Caco-2 (cell line): ENCODE measurements around the gene TTYH1. TPM values are rescaled to one million over a fixed set of nuclear protein-coding genes. Genes with fewer than 3 reads are reported as not detected.

Experiments used
- BruUV-seq: library from RNA; stranded (reverse); fragments of 400-500 nt; replicated peaks from 2 replicates; lab custom pipeline; 2021; lab: Mats Ljungman, UMichigan
- CTCF ChIA-PET: fragments of 300-600 bp; sonication (Branson Sonifier 250); formaldehyde crosslinking; loops from one replicate; lab custom pipeline; 2022; ENCODE audit warnings: antibody characterized with exemption; lab: Charles Lee
- POLR2A ChIA-PET: fragments of 300-600 bp; sonication (Branson Sonifier 250); formaldehyde crosslinking; loops from one replicate; lab custom pipeline; 2022; ENCODE audit warnings: antibody characterized with exemption; lab: Charles Lee
- DNase-seq, 2 experiments: peaks; one replicate each; pipeline versions ENCODE4 v3.0.0 to v3.0.0-alpha.2; 2020 to 2022
- H3K27me3 ChIP-seq: replicated peaks from 2 replicates; pipeline ENCODE4 v1.6.0; 2011; ENCODE audit warnings: low read length; ENCODE audit not compliant: control insufficient read depth, insufficient read depth
- H3K36me3 ChIP-seq: 2 replicates; pipeline ENCODE4 v1.5.1; 2011; ENCODE audit warnings: low read length; ENCODE audit not compliant: control insufficient read depth, insufficient read depth
- H3K4me1 ChIP-seq: fragments of 250-450 bp; sonication (Bioruptor Pico); 2 replicates; pipeline ENCODE4 v1.5.1; 2020; ENCODE audit warnings: mild to moderate bottlenecking
- H3K4me3 ChIP-seq: 2 replicates; pipeline ENCODE4 v1.5.1; 2011; ENCODE audit warnings: low read depth, mild to moderate bottlenecking, control low read depth, low read length
- H3K9me3 ChIP-seq: fragments of 250-450 bp; sonication (Bioruptor Pico); 2 replicates; pipeline ENCODE4 v1.5.1; 2020; ENCODE audit warnings: mild to moderate bottlenecking, moderate library complexity
- H3K27ac Mint-ChIP-seq: one replicate; pipeline ENCODE4 v1.8.0; 2022; ENCODE audit warnings: mixed read lengths; ENCODE audit not compliant: unreplicated experiment
- H3K27me3 Mint-ChIP-seq: one replicate; pipeline ENCODE4 v1.8.0; 2022; ENCODE audit warnings: mixed read lengths; ENCODE audit not compliant: insufficient read depth, unreplicated experiment
- H3K36me3 Mint-ChIP-seq: one replicate; pipeline ENCODE4 v1.8.0; 2022; ENCODE audit warnings: mild to moderate bottlenecking, mixed read lengths; ENCODE audit not compliant: insufficient read depth, unreplicated experiment
- H3K4me1 Mint-ChIP-seq: one replicate; pipeline ENCODE4 v1.8.0; 2022; ENCODE audit warnings: low read depth, mixed read lengths; ENCODE audit not compliant: unreplicated experiment
- H3K4me3 Mint-ChIP-seq: one replicate; pipeline ENCODE4 v1.8.0; 2022; ENCODE audit warnings: mild to moderate bottlenecking, moderate library complexity, mixed read lengths; ENCODE audit not compliant: unreplicated experiment
- H3K9me3 Mint-ChIP-seq: one replicate; pipeline ENCODE4 v1.8.0; 2022; ENCODE audit warnings: mixed read lengths; ENCODE audit not compliant: unreplicated experiment
- intact Hi-C: fragments of 100-400 bp; cut with micrococcal nuclease; formaldehyde crosslinking; loops from one replicate; pipeline ENCODE4 v1.10.0; 2022; ENCODE audit not compliant: unreplicated experiment
- total RNA-seq: library from RNA; stranded (reverse); gene quantifications from 2 replicates; pipeline ENCODE4 v1.2.3, GENCODE V29; 2022
- TF ChIP-seq, protein P1 (sequence below), 2 experiments: fragments of 200-600 bp in 1 of 2; IDR thresholded peaks; 1 replicate in 1 of 2; 2 replicates in 1 of 2; pipeline versions ENCODE4 v1.5.1 to v1.8.0; 2011 to 2022; ENCODE audit warnings: antibody characterized with exemption in 1 of 2, control low read depth in 1 of 2, inconsistent platforms in 1 of 2, low read depth in 1 of 2, low read length in 1 of 2, mild to moderate bottlenecking in 1 of 2, moderate library complexity in 1 of 2; ENCODE audit not compliant: insufficient read depth in 1 of 2, severe bottlenecking in 1 of 2, unreplicated experiment in 1 of 2

TTYH1 gene
- total RNA-seq, 1 experiment from 2014 or later, result not detected

DNA sequence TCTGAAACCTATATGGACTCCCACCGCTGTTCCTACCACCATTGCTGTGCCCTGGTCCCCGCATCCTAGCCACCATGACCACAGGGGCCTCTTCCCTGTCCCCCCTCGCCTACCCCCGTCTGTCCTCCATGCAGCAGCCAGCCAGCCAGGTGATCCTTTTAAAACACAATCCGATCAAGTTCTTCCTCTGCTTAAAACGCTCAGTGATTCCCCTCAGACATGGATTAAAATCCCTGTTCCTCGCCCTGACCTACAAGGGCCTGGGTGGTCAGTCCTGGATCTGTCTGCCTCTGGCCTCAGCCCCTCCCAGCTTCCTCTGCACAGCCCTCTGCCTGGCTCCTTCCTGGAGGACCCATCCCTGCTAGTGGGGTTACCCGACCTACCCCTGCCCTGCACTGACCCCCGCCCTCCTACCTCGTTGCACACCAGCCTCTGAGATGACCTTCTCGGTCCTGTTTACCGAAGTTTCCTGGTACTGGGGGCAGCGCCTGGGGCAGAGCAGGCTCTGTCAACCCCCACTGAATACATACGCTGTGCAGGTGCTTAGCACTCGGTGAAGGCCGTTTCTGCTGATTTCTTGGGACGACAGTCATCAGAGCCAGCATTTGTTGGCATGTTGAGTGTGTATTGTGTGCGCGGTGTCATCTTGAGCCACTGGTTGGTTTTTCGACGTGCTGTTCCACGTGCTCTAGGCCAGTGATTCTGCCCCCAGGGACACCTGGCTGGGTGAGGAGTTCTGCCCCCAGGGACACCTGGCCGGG, 19.0 kb downstream of the TTYH1 start:
- peaks cover 9% of the 10 kb centered on the region for H3K4me1 Mint-ChIP-seq
- H3K9me3 Mint-ChIP-seq, result no peaks in the 10 kb centered on the region
- H3K27me3 Mint-ChIP-seq, result peaks cover 5% of the 10 kb centered on the region
- DNase-seq, result no peak
- ChIA-PET CTCF (no interaction called here), POLR2A (no interaction called here)
- H3K4me1 ChIP-seq, result no peaks in the 10 kb centered on the region; the same call in 1 of the 2 replicates
- no peak overlapping the region for H3K4me3 ChIP-seq
- no peaks in the 10 kb centered on the region for H3K36me3 ChIP-seq
- no peaks in the 10 kb centered on the region for H3K9me3 ChIP-seq
- no peak overlapping the region for H3K27ac Mint-ChIP-seq
- TF ChIP-seq, protein P1, sequence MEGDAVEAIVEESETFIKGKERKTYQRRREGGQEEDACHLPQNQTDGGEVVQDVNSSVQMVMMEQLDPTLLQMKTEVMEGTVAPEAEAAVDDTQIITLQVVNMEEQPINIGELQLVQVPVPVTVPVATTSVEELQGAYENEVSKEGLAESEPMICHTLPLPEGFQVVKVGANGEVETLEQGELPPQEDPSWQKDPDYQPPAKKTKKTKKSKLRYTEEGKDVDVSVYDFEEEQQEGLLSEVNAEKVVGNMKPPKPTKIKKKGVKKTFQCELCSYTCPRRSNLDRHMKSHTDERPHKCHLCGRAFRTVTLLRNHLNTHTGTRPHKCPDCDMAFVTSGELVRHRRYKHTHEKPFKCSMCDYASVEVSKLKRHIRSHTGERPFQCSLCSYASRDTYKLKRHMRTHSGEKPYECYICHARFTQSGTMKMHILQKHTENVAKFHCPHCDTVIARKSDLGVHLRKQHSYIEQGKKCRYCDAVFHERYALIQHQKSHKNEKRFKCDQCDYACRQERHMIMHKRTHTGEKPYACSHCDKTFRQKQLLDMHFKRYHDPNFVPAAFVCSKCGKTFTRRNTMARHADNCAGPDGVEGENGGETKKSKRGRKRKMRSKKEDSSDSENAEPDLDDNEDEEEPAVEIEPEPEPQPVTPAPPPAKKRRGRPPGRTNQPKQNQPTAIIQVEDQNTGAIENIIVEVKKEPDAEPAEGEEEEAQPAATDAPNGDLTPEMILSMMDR (IDR thresholded peaks at IDR 0.05; ENCODE audit: insufficient read depth in 1 of 2, low read depth in 1 of 2, low read length in 1 of 2, severe bottlenecking in 1 of 2, unreplicated experiment in 1 of 2), result no peak
- H3K4me3 Mint-ChIP-seq, result no peak overlapping the region
- intact Hi-C loops, result no loop called here
- peaks cover 40% of the 10 kb centered on the region for H3K36me3 Mint-ChIP-seq
- no TSS peak for BruUV-seq
- no peaks in the 10 kb centered on the region for H3K27me3 ChIP-seq

GRCh38 chr19:54434873-54435214, 19.6 kb downstream of the TTYH1 start:
- POLR2A ChIA-PET, result no interaction called here
- H3K4me1 ChIP-seq, result no peaks in the 10 kb centered on the region; the same call in 1 of the 2 replicates
- no peak overlapping the region for H3K27ac Mint-ChIP-seq

GRCh38 chr19:54435551-54436016, 20.3 kb downstream of the TTYH1 start:
- ChIA-PET CTCF (no interaction called here), POLR2A (no interaction called here)
- Histone ChIP-seq H3K27me3 (no peaks in the 10 kb centered on the region), H3K4me3 (no peak overlapping the region), H3K4me1 (no peaks in the 10 kb centered on the region; the same call in 1 of the 2 replicates), H3K36me3 (no peaks in the 10 kb centered on the region), H3K9me3 (no peaks in the 10 kb centered on the region)
- H3K4me3 Mint-ChIP-seq, result no peak overlapping the region
- peaks cover 3% of the 10 kb centered on the region for H3K27me3 Mint-ChIP-seq
- intact Hi-C loops, result no loop called here
- DNase-seq, result no peak
- no peak overlapping the region for H3K27ac Mint-ChIP-seq
- peaks cover 38% of the 10 kb centered on the region for H3K36me3 Mint-ChIP-seq
- peaks cover 9% of the 10 kb centered on the region for H3K4me1 Mint-ChIP-seq
- TF ChIP-seq, protein P1 (IDR thresholded peaks at IDR 0.05; ENCODE audit: insufficient read depth in 1 of 2, low read depth in 1 of 2, low read length in 1 of 2, severe bottlenecking in 1 of 2, unreplicated experiment in 1 of 2), result no peak
- BruUV-seq, result no TSS peak
- H3K9me3 Mint-ChIP-seq, result no peaks in the 10 kb centered on the region

More at GRCh38 chr19:54434873-54435214, 19.6 kb downstream of the TTYH1 start:
- Histone ChIP-seq H3K36me3 (no peaks in the 10 kb centered on the region), H3K4me3 (no peak overlapping the region), H3K9me3 (no peaks in the 10 kb centered on the region), H3K27me3 (no peaks in the 10 kb centered on the region)
- BruUV-seq, result no TSS peak
- TF ChIP-seq, protein P1 (IDR thresholded peaks at IDR 0.05; ENCODE audit: insufficient read depth in 1 of 2, low read depth in 1 of 2, low read length in 1 of 2, severe bottlenecking in 1 of 2, unreplicated experiment in 1 of 2), result no peak
- Mint-ChIP-seq H3K9me3 (no peaks in the 10 kb centered on the region), H3K4me1 (peaks cover 9% of the 10 kb centered on the region), H3K27me3 (peaks cover 3% of the 10 kb centered on the region), H3K36me3 (peaks cover 40% of the 10 kb centered on the region), H3K4me3 (no peak overlapping the region)
- CTCF ChIA-PET, result no interaction called here
- DNase-seq, result no peak
- intact Hi-C loops, result no loop called here
